ENCODE measurements around the gene RFFL. TPM values are rescaled to one million over a fixed set of nuclear protein-coding genes. Genes with fewer than 3 reads are reported as not detected.

RFFL gene
- total RNA-seq, 6 experiments from 2014 or later: 12.0 to 18.5 (median 13.6) TPM

GRCh38 chr17:35011671-35012216 is 51.8 kb downstream of the RFFL start:
- no peaks in the 10 kb centered on the region for H3K9me3 Mint-ChIP-seq
- peaks cover 19% of the 10 kb centered on the region for H3K36me3 Mint-ChIP-seq (ENCODE audit: low read depth)
- no peaks in the 10 kb centered on the region; the same call in 1 of the 2 replicates for H3K27me3 Mint-ChIP-seq (ENCODE audit: insufficient read depth)
- no peak overlapping the region for H3K27ac Mint-ChIP-seq
- TF ChIP-seq CTCF (IDR thresholded peaks at IDR 0.05): no peak
- no peaks in the 10 kb centered on the region for H3K4me1 Mint-ChIP-seq (ENCODE audit: low read depth)
- no peak for DNase-seq
- no peak overlapping the region for H3K4me3 Mint-ChIP-seq

GRCh38 chr17:35010093-35010492 is 53.4 kb downstream of the RFFL start:
- Mint-ChIP-seq H3K27me3 (ENCODE audit: insufficient read depth) (no peaks in the 10 kb centered on the region), H3K4me3 (no peak overlapping the region), H3K4me1 (ENCODE audit: low read depth) (no peaks in the 10 kb centered on the region), H3K9me3 (no peaks in the 10 kb centered on the region), H3K27ac (no peak overlapping the region), H3K36me3 (ENCODE audit: low read depth) (peaks cover 19% of the 10 kb centered on the region)
- no peak for DNase-seq
- TF ChIP-seq CTCF (IDR thresholded peaks at IDR 0.05): no peak

- Mint-ChIP-seq H3K9me3 (no peaks in the 10 kb centered on the region), H3K36me3 (ENCODE audit: low read depth) (peaks cover 19% of the 10 kb centered on the region), H3K27me3 (ENCODE audit: insufficient read depth) (no peaks in the 10 kb centered on the region), H3K27ac (no peak overlapping the region), H3K4me3 (no peak overlapping the region), H3K4me1 (ENCODE audit: low read depth) (no peaks in the 10 kb centered on the region)
- no peak for DNase-seq
- no peak for TF ChIP-seq CTCF (IDR thresholded peaks at IDR 0.05)
Measured at GRCh38 chr17:35006961-35007360, 56.5 kb downstream of the RFFL start.

- no peak for DNase-seq
- Mint-ChIP-seq H3K36me3 (ENCODE audit: low read depth) (peaks cover 15% of the 10 kb centered on the region), H3K4me1 (ENCODE audit: low read depth) (peaks cover 6% of the 10 kb centered on the region), H3K9me3 (no peaks in the 10 kb centered on the region), H3K4me3 (no peak overlapping the region), H3K27ac (no peak overlapping the region), H3K27me3 (ENCODE audit: insufficient read depth) (no peaks in the 10 kb centered on the region)
- no peak for TF ChIP-seq CTCF (IDR thresholded peaks at IDR 0.05)
Measured at GRCh38 chr17:35006345-35006744, 57.2 kb downstream of the RFFL start.

- Mint-ChIP-seq H3K36me3 (ENCODE audit: low read depth) (peaks cover 8% of the 10 kb centered on the region), H3K27ac (no peak overlapping the region), H3K4me3 (no peak overlapping the region), H3K27me3 (ENCODE audit: insufficient read depth) (peaks cover 1% of the 10 kb centered on the region; the same call in 1 of the 2 replicates), H3K4me1 (ENCODE audit: low read depth) (peaks cover 6% of the 10 kb centered on the region), H3K9me3 (no peaks in the 10 kb centered on the region)
- no peak for TF ChIP-seq CTCF (IDR thresholded peaks at IDR 0.05)
- DNase-seq: no peak
Measured at GRCh38 chr17:35003778-35004177, 59.7 kb downstream of the RFFL start.

Measured in HFFc6 (cell line).